Adrenal gland (tissue), 5 donors: Measurements from ENCODE around the gene PXMP2.

ENCODE experiments used
- CTCF ChIP-seq, 6 experiments: fragments of 450-650 bp in 4 of 6; fragments of 200-600 bp in 2 of 6; sonication (generic) in 1 of 6; IDR thresholded peaks; 1 replicate in 5 of 6; 2 replicates in 1 of 6; pipeline versions ENCODE4 v1.5.1 to v1.8.0; 2016 to 2021; ENCODE audit warnings: antibody characterized with exemption in 6 of 6, mild to moderate bottlenecking in 2 of 6, moderate library complexity in 1 of 6
- POLR2A ChIP-seq, 2 donors: fragments of 450-650 bp; IDR thresholded peaks; one replicate each; pipeline ENCODE4 v1.6.1; 2017; ENCODE audit warnings: antibody characterized with exemption in 2 of 2, mild to moderate bottlenecking in 2 of 2, moderate library complexity in 1 of 2
- donor health status: DM: no; HTN: no; CAD: no.

DNA sequence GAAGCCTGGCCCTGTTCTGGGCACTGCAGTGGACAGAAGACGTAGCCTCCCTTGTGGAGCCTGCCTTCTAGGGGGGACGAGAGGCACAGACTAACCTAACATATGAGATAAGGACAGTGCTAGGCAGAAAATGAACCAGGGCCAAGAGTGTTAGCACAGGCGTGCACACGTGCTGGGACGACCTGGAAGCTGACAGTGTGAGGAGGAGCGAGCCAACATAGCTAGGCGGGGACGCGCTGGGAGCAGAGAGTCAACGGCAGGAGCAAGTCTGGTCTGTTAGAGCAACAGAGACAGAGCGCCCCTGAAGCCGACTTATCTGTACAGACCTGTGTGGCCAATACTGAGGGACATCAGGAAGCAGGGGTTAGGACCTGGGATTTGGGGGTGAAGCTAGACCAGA is 8.0 kb downstream of the PXMP2 start:
- TF ChIP-seq CTCF (IDR thresholded peaks at IDR 0.05) (no peak), POLR2A (IDR thresholded peaks at IDR 0.05) (no peak)
